OCI-LY1 (cell line): ENCODE results near the gene LCN9.

Source experiments
- H2AFZ ChIP-seq: fragments of 200-600 bp; sonication (generic), shearing (Covaris generic); 2 replicates; pipeline ENCODE4 v1.6.0; 2014; ENCODE audit warnings: antibody characterized with exemption, mild to moderate bottlenecking, low read length
- H3F3A ChIP-seq: fragments of 200-600 bp; sonication (generic), shearing (Covaris generic); 2 replicates; pipeline ENCODE4 v1.6.0; 2014; ENCODE audit warnings: mild to moderate bottlenecking, antibody characterized with exemption, low read length, moderate library complexity; ENCODE audit not compliant: insufficient read depth
- H3K27ac ChIP-seq: fragments of 200-600 bp; sonication (generic); 2 replicates; pipeline ENCODE4 v1.5.1; 2014; ENCODE audit warnings: low read length, mixed run types, mild to moderate bottlenecking, low read depth; ENCODE audit not compliant: poor library complexity, severe bottlenecking
- H3K27me3 ChIP-seq: fragments of 200-600 bp; sonication (generic); 2 replicates; pipeline ENCODE4 v1.6.0; 2014; ENCODE audit warnings: antibody characterized with exemption, mild to moderate bottlenecking, low read length, moderate library complexity; ENCODE audit not compliant: insufficient read depth
- H3K36me3 ChIP-seq: fragments of 200-600 bp; sonication (generic); 2 replicates; pipeline ENCODE4 v1.6.1; 2014; ENCODE audit warnings: mild to moderate bottlenecking, antibody characterized with exemption, low read length, moderate library complexity, mixed read lengths; ENCODE audit not compliant: insufficient read depth
- H3K4me1 ChIP-seq: fragments of 200-600 bp; sonication (generic); 2 replicates; pipeline ENCODE4 v1.5.1; 2014; ENCODE audit warnings: mild to moderate bottlenecking, low read length, moderate library complexity; ENCODE audit not compliant: insufficient read depth, severe bottlenecking
- H3K4me2 ChIP-seq: fragments of 200-600 bp; sonication (generic), shearing (Covaris generic); 2 replicates; pipeline ENCODE4 v1.6.1; 2014; ENCODE audit warnings: low read length
- H3K4me3 ChIP-seq: fragments of 200-600 bp; sonication (generic); 2 replicates; pipeline ENCODE4 v1.5.1; 2014; ENCODE audit warnings: low read length, low read depth, mild to moderate bottlenecking, mixed read lengths; ENCODE audit not compliant: poor library complexity, severe bottlenecking
- H3K79me2 ChIP-seq: fragments of 200-600 bp; shearing (Covaris generic); 2 replicates; pipeline ENCODE4 v1.6.1; 2016; ENCODE audit warnings: mixed run types, low read length, mixed read lengths; ENCODE audit not compliant: insufficient read depth
- H3K9ac ChIP-seq: fragments of 200-600 bp; sonication (generic), shearing (Covaris generic); 2 replicates; pipeline ENCODE4 v1.6.1; 2014; ENCODE audit warnings: mild to moderate bottlenecking, low read length, mixed read lengths
- H3K9me2 ChIP-seq: fragments of 200-600 bp; sonication (generic), shearing (Covaris generic); 2 replicates; pipeline ENCODE4 v1.6.1; 2014; ENCODE audit warnings: low read depth, mild to moderate bottlenecking, low read length, mixed read lengths
- H3K9me3 ChIP-seq: fragments of 200-600 bp; shearing (Covaris generic); 2 replicates; pipeline ENCODE4 v1.6.1; 2014; ENCODE audit warnings: low read length, mixed read lengths
- H4K20me1 ChIP-seq: fragments of 200-600 bp; sonication (generic), shearing (Covaris generic); 2 replicates; pipeline ENCODE4 v1.6.0; 2016; ENCODE audit warnings: mild to moderate bottlenecking, low read length; ENCODE audit not compliant: insufficient read depth
- CTCF ChIP-seq: fragments of 200-600 bp; sonication (generic), shearing (Covaris generic); IDR thresholded peaks from 2 replicates; pipeline ENCODE4 v1.5.1; 2017; ENCODE audit warnings: mild to moderate bottlenecking, antibody characterized with exemption, low read length, moderate library complexity, mixed read lengths
- EZH2 ChIP-seq: fragments of 200-600 bp; sonication (generic), shearing (Covaris generic); IDR thresholded peaks from 2 replicates; pipeline ENCODE4 v1.8.0; 2017; ENCODE audit warnings: borderline replicate concordance, mixed run types, mild to moderate bottlenecking, antibody characterized with exemption, low read length, moderate library complexity, mixed read lengths

The LCN9 gene

GRCh38 chr9:135678236-135679017 lies 15.3 kb downstream of the LCN9 start:
- Histone ChIP-seq H3K27ac (no peak overlapping the region), H3K4me3 (no peak overlapping the region), H3K4me1 (no peaks in the 10 kb centered on the region), H3K9ac (no peak overlapping the region), H2AFZ (no peak overlapping the region), H3K27me3 (no peaks in the 10 kb centered on the region), H3K9me2 (no peaks in the 10 kb centered on the region), H4K20me1 (no peaks in the 10 kb centered on the region), H3K79me2 (no peaks in the 10 kb centered on the region), H3K36me3 (no peaks in the 10 kb centered on the region), H3F3A (no peaks in the 10 kb centered on the region), H3K4me2 (no peak overlapping the region), H3K9me3 (no peaks in the 10 kb centered on the region)
- TF ChIP-seq EZH2, result no peak

GRCh38 chr9:135680056-135680455 lies 16.9 kb downstream of the LCN9 start:
- Histone ChIP-seq H3K27me3 (no peaks in the 10 kb centered on the region), H3K4me1 (no peaks in the 10 kb centered on the region), H2AFZ (no peak overlapping the region), H3K9me2 (no peaks in the 10 kb centered on the region), H3K4me2 (no peak overlapping the region), H3K4me3 (no peak overlapping the region), H4K20me1 (no peaks in the 10 kb centered on the region), H3K36me3 (no peaks in the 10 kb centered on the region), H3K79me2 (no peaks in the 10 kb centered on the region), H3K27ac (no peak overlapping the region), H3K9me3 (no peaks in the 10 kb centered on the region), H3K9ac (no peak overlapping the region), H3F3A (no peaks in the 10 kb centered on the region)
- TF ChIP-seq CTCF (no peak), EZH2 (no peak)

- Histone ChIP-seq H3K9ac (no peak overlapping the region), H3K36me3 (no peaks in the 10 kb centered on the region), H3F3A (no peaks in the 10 kb centered on the region), H3K4me1 (no peaks in the 10 kb centered on the region), H3K9me2 (no peaks in the 10 kb centered on the region), H3K4me3 (no peak overlapping the region), H3K4me2 (no peak overlapping the region), H2AFZ (no peak overlapping the region), H3K9me3 (no peaks in the 10 kb centered on the region), H3K27ac (no peak overlapping the region), H4K20me1 (no peaks in the 10 kb centered on the region), H3K79me2 (no peaks in the 10 kb centered on the region), H3K27me3 (no peaks in the 10 kb centered on the region)
- TF ChIP-seq CTCF (no peak), EZH2 (no peak)
Measured at GRCh38 chr9:135681161-135681560, 18.1 kb downstream of the LCN9 start.
